GM23338 (cell line): ENCODE data around the gene PNLIP. TPM values are rescaled to one million over a fixed set of nuclear protein-coding genes. Genes with fewer than 3 reads are reported as not detected.

Experiments
- ATAC-seq: fragments of 200-7000 bp; cut with Tn5 transposase; 3 replicates; pipeline ENCODE4 v1.9.1; 2020
- DNase-seq: peaks from one replicate; pipeline ENCODE4 v3.0.0-alpha.2; 2015; ENCODE audit warnings: low spot score
- H2AFZ ChIP-seq: fragments of 200-600 bp; sonication (generic); 2 replicates; pipeline ENCODE4 v1.8.0; 2016; ENCODE audit warnings: antibody characterized with exemption, mild to moderate bottlenecking, moderate library complexity
- H3F3A ChIP-seq: fragments of 200-600 bp; sonication (generic); replicated peaks from 2 replicates; pipeline ENCODE4 v1.8.0; 2017; ENCODE audit warnings: antibody characterized with exemption, mixed run types, low read depth
- H3K27ac ChIP-seq: fragments of 200-600 bp; sonication (generic); 2 replicates; pipeline ENCODE4 v1.6.1; 2016; ENCODE audit warnings: low read depth
- H3K27me3 ChIP-seq: fragments of 200-600 bp; sonication (generic); 2 replicates; pipeline ENCODE4 v1.8.0; 2016; ENCODE audit warnings: mild to moderate bottlenecking, mixed run types, moderate library complexity; ENCODE audit not compliant: insufficient read depth
- H3K36me3 ChIP-seq: fragments of 200-600 bp; sonication (generic); 2 replicates; pipeline ENCODE4 v1.8.0; 2016; ENCODE audit warnings: mild to moderate bottlenecking; ENCODE audit not compliant: insufficient read depth
- H3K4me1 ChIP-seq: fragments of 200-600 bp; sonication (generic); 2 replicates; pipeline ENCODE4 v1.8.0; 2016; ENCODE audit warnings: mild to moderate bottlenecking, moderate library complexity; ENCODE audit not compliant: insufficient read depth
- H3K4me2 ChIP-seq: fragments of 200-600 bp; sonication (generic); 2 replicates; pipeline ENCODE4 v1.7.1; 2017; ENCODE audit warnings: mixed run types
- H3K4me3 ChIP-seq: fragments of 200-600 bp; sonication (generic); 2 replicates; pipeline ENCODE4 v1.6.1; 2016; ENCODE audit warnings: mixed run types
- H3K79me2 ChIP-seq: fragments of 200-600 bp; sonication (generic); replicated peaks from 2 replicates; pipeline ENCODE4 v1.8.0; 2017; ENCODE audit warnings: mild to moderate bottlenecking; ENCODE audit not compliant: insufficient read depth
- H3K9me2 ChIP-seq: fragments of 200-600 bp; sonication (generic); 2 replicates; pipeline ENCODE4 v1.8.0; 2017; ENCODE audit not compliant: insufficient read depth
- H4K20me1 ChIP-seq: fragments of 200-600 bp; sonication (generic); replicated peaks from 2 replicates; pipeline ENCODE4 v1.8.0; 2017; ENCODE audit warnings: mild to moderate bottlenecking; ENCODE audit not compliant: insufficient read depth
- H3K27ac Mint-ChIP-seq: 2 replicates; pipeline ENCODE4 v1.8.0; 2020; ENCODE audit warnings: inconsistent platforms, mild to moderate bottlenecking, moderate library complexity, mixed read lengths
- H3K27me3 Mint-ChIP-seq: 3 replicates; pipeline ENCODE4 v1.8.0; 2022; ENCODE audit warnings: low read depth, mild to moderate bottlenecking, moderate library complexity, mixed read lengths, inconsistent platforms; ENCODE audit not compliant: insufficient read depth, poor library complexity
- H3K36me3 Mint-ChIP-seq: 3 replicates; pipeline ENCODE4 v1.8.0; 2021; ENCODE audit warnings: low read depth, mild to moderate bottlenecking, inconsistent platforms, moderate library complexity, mixed read lengths
- H3K4me1 Mint-ChIP-seq: 3 replicates; pipeline ENCODE4 v1.8.0; 2020; ENCODE audit warnings: mild to moderate bottlenecking, inconsistent platforms, mixed read lengths
- H3K4me3 Mint-ChIP-seq: 3 replicates; pipeline ENCODE4 v1.8.0; 2021; ENCODE audit warnings: moderate library complexity, mild to moderate bottlenecking, inconsistent platforms, mixed read lengths
- H3K9me3 Mint-ChIP-seq: 3 replicates; pipeline ENCODE4 v1.8.0; 2020; ENCODE audit warnings: moderate library complexity, mild to moderate bottlenecking, inconsistent platforms, mixed read lengths
- POLR2AphosphoS5 ChIP-seq: IDR thresholded peaks from 2 replicates; pipeline ENCODE4 v1.6.1; 2016; ENCODE audit warnings: antibody characterized with exemption, low read depth
- ZNF114 ChIP-seq: fragments of 250-450 bp; sonication (Bioruptor Pico); IDR thresholded peaks from 2 replicates; pipeline ENCODE4 v1.5.0; 2020; ENCODE audit warnings: mild to moderate bottlenecking, moderate library complexity
- polyA plus RNA-seq: library from polyadenylated mRNA; unstranded; fragments of >200 nt; fragmentation: Nextera tagmentation; extraction: Ambion mirVana; gene quantifications from 2 replicates; pipeline ENCODE4 v1.2.1, GENCODE V29; 2016
- total RNA-seq: library from RNA; depleted of rRNA; stranded (reverse); fragments of >200 nt; shearing (Covaris generic); gene quantifications from 2 replicates; pipeline ENCODE4 v1.2.3, GENCODE V29; 2014
- TF ChIP-seq, protein P1 (sequence below), 2 experiments: fragments of 200-600 bp in 1 of 2; sonication (generic) in 1 of 2; conservative IDR thresholded peaks; 2 replicates each; pipeline versions ENCODE4 v1.5.1 to v1.6.1; 2016 to 2017; ENCODE audit warnings: antibody characterized with exemption in 2 of 2, low read depth in 2 of 2, mild to moderate bottlenecking in 2 of 2, moderate library complexity in 1 of 2

The PNLIP gene
- total and polyA plus RNA-seq, 2 experiments from 2014 or later, result not detected

DNA sequence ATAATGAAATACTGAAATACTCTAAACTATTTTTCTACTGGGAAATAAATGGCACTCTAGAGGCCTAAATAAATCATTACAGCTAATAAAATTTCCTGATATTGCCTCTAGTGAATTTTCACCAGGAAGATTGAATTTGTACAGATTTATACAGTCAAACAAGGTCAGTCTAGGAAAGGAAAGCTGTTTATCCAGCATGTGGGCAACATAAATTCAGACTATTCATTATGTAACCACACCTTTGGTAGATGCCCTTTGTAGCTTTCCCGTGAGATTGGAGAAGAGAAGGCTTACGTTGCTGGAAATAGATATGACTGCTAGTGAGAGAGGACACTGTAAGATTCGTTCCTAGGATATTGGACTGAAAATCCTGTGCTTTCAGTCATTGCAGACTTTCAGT, 35.2 kb upstream of the PNLIP start:
- ATAC-seq (no peak), DNase-seq (no peak)
- no peaks in the 10 kb centered on the region for H3K36me3 ChIP-seq

DNA sequence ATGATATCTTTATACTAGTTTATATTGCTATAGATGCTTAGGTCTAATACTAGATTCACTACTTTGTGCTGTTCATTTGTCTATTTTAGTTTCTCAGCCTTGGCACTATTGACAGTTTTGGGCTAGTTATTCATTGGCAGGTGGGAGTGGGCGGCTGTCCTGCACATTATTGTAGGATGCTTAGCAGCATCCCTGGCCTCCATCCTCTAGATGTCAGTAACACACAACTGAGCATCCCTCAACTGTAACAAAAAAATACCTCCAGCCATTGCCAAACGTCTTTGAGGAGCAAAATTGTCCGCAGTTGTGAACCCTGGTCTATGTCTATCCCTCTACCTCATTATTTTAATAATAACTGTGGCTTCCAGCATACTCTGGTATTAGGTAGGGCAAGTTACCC, 34.4 kb upstream of the PNLIP start:
- no peak overlapping the region for H3K27ac Mint-ChIP-seq

More for the DNA sequence above, 35.2 kb upstream of the PNLIP start:
- H3K4me3 ChIP-seq, result no peak overlapping the region
- Mint-ChIP-seq H3K4me1 (no peaks in the 10 kb centered on the region), H3K27ac (no peak overlapping the region), H3K9me3 (no peaks in the 10 kb centered on the region), H3K27me3 (peaks cover 3% of the 10 kb centered on the region), H3K36me3 (no peaks in the 10 kb centered on the region), H3K4me3 (no peak overlapping the region)
- no peaks in the 10 kb centered on the region for H3K4me1 ChIP-seq
- H3F3A ChIP-seq, result no peaks in the 10 kb centered on the region
- TF ChIP-seq, protein P1, sequence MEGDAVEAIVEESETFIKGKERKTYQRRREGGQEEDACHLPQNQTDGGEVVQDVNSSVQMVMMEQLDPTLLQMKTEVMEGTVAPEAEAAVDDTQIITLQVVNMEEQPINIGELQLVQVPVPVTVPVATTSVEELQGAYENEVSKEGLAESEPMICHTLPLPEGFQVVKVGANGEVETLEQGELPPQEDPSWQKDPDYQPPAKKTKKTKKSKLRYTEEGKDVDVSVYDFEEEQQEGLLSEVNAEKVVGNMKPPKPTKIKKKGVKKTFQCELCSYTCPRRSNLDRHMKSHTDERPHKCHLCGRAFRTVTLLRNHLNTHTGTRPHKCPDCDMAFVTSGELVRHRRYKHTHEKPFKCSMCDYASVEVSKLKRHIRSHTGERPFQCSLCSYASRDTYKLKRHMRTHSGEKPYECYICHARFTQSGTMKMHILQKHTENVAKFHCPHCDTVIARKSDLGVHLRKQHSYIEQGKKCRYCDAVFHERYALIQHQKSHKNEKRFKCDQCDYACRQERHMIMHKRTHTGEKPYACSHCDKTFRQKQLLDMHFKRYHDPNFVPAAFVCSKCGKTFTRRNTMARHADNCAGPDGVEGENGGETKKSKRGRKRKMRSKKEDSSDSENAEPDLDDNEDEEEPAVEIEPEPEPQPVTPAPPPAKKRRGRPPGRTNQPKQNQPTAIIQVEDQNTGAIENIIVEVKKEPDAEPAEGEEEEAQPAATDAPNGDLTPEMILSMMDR (conservative IDR thresholded peaks at IDR 0.05; ENCODE audit: low read depth in 2 of 2), result peak in 1 of 2 experiments; percentile 12; a peak in 1 of 4 replicates
- TF ChIP-seq POLR2AphosphoS5, result no peak
- no peak overlapping the region for H3K4me2 ChIP-seq
- H3K27ac ChIP-seq, result no peak overlapping the region
- no peaks in the 10 kb centered on the region for H4K20me1 ChIP-seq
- H2AFZ ChIP-seq, result no peak overlapping the region
- H3K27me3 ChIP-seq, result no peaks in the 10 kb centered on the region
- H3K9me2 ChIP-seq, result no peaks in the 10 kb centered on the region
- H3K79me2 ChIP-seq, result no peaks in the 10 kb centered on the region

More for the DNA sequence above, 34.4 kb upstream of the PNLIP start:
- Histone ChIP-seq H3K27ac (no peak overlapping the region), H3K4me2 (no peak overlapping the region), H4K20me1 (no peaks in the 10 kb centered on the region), H2AFZ (no peak overlapping the region), H3K4me3 (no peak overlapping the region), H3K4me1 (no peaks in the 10 kb centered on the region), H3K36me3 (no peaks in the 10 kb centered on the region), H3F3A (no peaks in the 10 kb centered on the region), H3K9me2 (no peaks in the 10 kb centered on the region), H3K27me3 (no peaks in the 10 kb centered on the region), H3K79me2 (no peaks in the 10 kb centered on the region)
- peak; percentile 44 for DNase-seq
- H3K4me3 Mint-ChIP-seq, result no peak overlapping the region
- H3K9me3 Mint-ChIP-seq, result no peaks in the 10 kb centered on the region
- H3K36me3 Mint-ChIP-seq, result no peaks in the 10 kb centered on the region
- no peaks in the 10 kb centered on the region for H3K4me1 Mint-ChIP-seq
- peaks cover 3% of the 10 kb centered on the region for H3K27me3 Mint-ChIP-seq
- ATAC-seq, result peak; percentile 62
- TF ChIP-seq, protein P1 (conservative IDR thresholded peaks at IDR 0.05; ENCODE audit: low read depth in 2 of 2), result peak; percentile 44 to 60
- TF ChIP-seq ZNF114 (CRISPR knock-in tag), result no peak
